Left hindlimb (tissue), 1 donor: ENCODE data around the gene CALML5.

Experiments used
- DNase-seq: peaks from one replicate; pipeline ENCODE4 v3.0.0-alpha.2; 2018

CALML5 gene

DNA sequence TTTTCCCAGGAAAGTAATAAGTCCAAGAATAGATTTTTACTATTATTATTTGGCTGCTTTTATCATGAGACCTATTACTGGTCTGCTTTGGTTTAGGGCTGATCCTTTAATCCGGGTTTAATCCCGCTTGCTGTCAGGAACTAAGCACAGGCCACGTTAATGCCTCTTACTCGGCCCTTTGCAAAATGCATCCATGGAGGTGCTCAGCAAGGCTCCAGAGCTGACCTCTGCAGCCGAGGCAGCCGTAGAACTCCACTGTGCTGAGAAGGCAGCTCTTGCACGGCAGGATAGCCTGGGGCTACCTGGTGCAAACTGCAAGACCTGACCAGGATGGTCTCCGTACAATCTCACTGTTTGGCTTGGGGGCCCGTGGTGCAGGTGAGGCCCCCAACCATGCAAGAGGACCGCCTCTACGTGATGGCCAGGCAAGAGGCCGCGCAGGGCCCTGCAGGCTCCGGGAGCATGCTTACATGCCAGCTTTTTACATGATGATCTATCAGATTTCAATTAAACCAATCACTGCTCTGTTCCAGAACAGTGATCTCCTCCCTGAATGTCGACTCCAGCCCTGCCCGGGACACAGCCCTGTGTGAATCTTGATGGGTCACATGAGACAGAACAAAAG is 15.0 kb upstream of the CALML5 start:
- peak; percentile 19 for DNase-seq

DNA sequence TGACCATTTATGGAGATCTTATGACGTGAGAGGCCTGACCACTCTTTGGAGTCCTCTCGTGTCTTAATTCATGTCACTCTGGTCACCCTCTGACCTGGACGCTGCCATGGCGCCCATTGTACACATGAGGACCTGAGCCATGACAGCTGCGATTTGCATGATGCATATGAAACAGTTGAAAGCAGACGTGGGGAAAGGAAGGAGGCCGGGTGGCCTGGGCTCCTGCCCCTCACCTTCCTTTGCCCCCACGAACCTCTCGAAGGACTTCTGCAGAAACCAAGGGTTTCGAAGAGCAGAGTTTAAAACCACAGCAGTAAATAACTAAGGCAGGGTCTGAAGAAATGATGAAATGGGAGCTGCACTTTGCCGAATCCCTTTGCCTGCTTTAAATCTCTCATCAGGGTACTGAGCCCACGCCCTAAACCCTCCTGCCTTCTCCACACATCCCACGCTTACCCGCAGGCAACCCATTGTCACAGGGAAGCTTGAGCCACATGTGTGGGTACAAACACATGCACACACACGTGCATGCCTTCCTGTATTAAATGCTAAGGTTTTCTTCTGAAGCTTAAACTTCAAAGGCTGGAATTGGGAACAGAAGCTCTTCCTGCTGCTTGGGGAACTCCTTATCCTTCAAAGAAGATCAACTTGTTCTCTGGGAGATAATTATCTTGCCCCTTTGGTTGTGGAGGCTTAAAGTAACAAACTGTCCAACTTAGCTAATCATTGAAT is 13.7 kb upstream of the CALML5 start:
- DNase-seq = peak; percentile 12

DNA sequence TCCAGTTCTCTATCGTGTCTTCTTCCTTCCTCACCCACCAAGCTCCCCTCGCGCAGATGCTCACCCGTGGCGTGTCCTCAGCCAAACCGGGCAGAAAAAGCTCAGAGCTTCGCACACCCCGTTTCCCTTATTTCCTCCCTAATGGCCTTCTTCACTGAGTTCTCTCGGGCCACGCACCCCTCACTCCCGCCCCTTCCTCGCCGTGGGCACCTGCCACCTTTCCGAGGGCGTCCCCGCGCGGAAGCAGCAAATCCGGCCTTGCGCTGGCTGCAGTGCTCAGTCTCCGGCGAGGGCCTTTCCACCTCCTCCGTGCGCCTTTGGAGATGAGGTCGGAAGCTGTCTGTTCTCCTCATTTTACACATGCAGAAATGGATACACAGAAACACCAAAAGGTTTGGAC is 13.0 kb upstream of the CALML5 start:
- DNase-seq = peak; percentile 4

DNA sequence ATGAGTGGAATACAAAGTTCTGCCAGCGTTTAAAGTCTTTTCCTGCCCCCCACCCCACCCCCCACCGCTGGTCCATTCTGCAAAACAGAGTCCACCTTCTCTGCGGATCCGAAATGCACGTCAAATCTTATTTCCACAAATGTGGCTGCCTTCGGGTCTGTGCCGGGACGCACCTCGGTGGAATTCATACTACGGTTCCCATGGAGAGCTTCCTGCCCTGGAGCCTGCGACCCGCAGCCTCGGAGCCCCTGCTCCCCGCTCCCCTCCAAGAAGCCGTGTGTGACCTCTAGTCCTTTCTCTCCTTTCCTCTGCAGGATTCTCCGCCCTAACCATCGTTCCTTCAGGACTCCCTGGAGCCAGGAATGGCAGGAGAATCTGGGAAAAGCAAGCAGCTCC is 12.5 kb upstream of the CALML5 start:
- no peak for DNase-seq

DNA sequence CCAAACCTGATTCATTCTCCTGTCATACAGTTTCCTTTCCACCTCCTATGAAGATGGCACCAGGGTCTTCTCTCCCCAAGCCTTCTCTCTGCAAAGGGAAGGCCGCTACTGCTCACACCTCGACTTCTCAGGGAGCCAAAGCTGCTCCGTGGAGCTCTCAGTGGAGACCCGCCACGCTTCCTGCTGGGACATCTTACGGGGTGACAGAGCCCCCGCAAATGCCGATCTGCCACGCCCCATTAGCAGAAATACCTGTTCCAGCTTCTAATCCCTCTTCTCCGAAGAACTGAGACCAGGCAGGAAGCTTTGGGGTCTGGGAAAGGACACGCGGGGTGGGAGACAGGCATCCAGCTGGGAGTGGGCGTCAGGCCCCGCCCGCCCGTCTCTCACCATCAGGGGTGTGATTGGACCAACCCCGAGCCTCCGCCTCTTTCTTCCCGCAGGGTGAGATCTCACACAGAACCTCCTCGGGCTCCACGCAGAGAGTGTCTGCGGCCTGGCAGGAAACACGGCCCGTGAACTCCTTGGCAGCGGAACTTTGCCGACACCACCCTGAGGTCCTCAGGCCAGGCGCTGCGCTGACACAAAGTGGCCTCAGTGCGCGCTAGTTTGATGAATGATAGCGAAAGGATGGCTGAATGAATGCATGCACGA is 12.0 kb upstream of the CALML5 start:
- peak; percentile 3 for DNase-seq

DNA sequence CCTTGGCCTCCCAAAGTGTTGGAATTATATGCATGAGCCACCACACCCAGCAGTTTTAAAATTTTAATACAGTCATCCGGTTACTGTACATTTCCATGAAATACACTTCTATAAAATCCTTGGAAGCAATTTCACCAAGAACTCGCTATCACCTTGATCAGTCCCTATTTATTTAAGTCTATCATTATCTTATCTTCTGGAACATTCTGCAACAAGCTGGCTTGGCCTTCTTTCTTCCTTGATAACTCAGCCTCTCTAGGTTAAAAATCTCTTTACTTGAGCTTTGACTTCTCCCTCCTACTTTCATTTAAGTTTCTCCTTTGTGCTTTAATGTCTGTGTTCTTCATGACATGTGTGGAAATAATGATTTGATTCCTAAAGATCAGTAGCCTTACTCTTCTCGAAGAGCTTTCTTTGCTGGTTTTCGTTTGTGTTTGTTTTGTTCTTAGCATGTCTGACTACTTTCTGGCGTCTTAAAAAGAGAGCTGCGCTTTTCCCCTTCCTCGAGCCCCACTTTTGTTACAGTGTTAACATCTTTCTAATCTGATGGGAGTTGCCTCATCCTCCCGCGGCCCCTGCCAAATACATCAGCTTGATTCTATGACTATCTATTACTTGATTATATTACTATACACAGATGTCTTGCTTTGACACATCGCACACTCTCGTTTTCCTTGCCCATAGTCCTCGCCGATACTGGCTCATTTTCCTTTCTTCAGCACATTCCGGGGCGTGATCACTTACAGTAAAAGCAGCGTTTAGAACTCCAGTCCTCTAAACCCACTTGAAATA is 11.1 kb upstream of the CALML5 start:
- peak; percentile 26 for DNase-seq

DNA sequence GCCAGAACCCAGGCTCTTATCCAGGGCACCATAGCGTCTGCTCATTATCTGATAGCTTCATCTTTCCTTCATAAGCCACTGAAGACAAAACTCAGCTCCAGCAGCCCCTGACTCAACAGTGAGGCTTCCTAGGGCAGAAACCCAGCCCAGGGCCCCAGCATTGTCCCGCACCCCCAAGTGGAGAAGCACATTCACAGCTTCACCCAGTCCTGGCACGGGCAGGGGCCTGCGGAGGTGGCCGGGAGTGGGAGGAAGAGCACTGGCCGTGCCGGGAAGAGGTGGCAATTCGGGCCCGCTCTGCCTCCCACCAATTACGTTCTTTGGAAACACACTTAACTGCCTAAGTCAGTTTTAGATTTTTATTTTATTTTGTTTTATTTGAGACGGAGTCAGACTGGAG is 10.3 kb upstream of the CALML5 start:
- no peak for DNase-seq

DNA sequence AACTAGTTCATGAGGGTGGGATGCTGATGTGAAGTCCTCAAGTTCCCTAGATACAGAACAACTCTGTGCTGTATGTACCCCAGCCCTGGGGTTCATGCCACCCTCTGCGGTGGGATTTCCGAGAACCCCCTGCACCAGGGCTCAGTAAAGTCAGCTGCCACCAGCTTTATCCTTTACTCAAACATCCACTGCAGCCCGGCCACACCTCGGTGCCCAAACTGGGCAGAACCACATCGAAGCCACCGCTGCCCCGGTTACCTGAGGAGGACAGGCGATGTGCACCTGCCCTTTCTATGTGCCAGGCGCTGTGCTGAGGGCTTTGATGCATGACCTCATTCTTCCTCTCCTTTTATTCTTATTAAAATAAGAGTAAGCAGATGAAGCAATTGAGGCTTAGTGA is 9.9 kb upstream of the CALML5 start:
- peak; percentile 1 for DNase-seq

DNA sequence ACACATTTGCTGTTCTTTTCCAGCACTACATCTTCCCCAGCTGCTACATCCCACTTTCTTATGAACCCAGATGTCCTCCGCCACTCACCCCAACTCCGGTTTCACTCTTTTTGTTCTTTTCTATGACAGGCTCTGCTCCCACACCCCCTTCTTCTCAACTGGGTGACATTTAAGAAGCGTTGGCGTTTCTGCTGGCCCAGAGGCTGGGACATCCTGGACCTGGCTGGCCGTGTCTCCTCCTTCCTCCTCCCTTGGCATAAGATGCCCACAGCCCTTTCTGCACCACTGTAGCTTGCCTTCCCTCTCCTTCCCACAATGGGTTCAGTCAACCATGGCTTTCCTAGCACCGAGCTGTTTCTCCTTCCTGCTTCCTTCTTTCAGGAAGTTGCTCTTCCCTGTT is 9.4 kb upstream of the CALML5 start:
- peak; percentile 1 for DNase-seq

DNA sequence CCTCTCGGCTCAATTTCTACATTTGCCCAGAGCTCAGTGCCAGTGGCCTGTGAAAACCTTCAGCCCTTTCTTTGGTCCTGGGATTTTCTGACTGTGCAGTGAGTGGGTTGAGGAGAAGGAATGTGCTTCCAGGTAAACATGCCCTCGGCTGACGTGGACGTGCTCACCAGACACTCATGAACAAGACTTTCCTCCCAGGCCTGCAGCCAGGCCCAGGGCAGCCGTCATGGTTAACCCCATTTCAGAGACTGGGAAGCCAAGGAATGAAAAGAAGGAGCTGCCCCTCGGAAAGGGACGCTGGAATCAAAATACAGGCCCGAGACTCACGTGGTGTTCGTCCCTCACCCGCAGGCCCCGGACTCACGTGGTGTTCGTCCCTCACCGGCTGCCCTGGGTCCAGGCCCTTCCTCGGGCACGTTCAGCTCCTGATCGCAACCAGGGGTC is 8.8 kb upstream of the CALML5 start:
- peak; percentile 19 for DNase-seq

DNA sequence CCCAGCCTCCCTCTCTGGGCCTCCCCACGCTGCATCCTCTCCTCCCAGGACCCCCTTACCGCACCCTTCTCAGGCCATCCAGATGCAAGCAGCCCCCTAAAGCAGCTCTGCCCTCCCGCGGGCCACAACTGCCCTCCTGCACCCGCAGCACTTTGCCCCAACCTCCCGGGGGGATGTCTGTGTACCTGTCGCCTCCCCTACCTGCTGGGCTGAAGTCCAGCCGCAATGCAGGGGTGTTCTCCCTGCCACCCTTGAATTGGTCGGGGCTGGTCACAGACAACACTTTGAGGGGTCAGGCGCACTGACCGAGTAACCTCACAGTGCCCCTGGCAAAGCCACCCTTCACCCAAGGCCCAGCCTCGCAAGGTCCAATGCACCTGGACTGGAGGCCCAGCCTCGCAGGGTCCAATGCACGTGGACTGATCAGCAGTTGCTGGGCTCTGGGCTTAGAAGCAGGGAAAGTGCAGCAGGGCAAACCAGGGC is 8.3 kb upstream of the CALML5 start:
- DNase-seq = no peak

DNA sequence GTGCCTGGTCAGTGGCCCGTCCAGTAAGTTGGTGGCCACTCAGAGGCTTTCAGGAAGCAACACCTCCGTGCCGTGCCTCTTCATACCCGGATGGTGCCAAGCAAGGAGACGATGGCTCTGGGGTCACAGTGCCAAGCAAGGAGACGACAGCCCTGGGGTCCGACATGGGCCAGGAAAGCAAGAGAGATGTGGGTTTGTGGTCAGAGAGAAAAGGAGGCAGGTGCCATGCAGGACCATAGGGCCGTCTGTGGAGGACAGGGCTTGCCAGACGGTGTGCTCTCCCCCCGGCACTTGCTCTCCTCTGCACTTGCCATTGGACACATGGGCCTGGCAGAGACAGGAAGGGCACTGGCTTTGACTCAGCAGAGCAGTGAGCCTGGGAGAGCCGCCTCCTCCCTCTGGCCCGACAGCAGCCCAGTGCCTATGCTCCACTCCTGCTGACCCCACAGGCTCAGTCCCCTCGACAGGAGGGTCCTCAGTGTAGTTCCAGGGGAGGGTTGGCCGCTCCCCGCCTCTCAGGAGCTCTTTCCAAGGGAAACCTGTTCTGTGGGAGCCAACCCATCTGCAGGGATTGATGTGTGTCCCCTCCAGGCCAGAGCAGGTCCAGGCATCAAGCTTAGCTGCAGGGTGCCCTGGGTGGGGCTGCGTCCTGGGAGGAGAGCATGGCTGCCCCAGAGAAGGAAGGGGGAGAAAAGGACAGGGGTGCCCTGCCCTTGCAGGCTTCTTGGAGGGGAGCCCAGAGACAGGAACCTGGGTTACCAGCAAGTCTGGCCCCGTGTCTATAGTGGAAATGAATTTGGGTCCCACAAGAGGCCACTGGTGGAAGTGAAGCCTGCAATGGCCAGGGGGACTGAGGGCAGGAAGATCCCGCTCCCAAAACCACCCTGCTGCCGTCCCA is 7.6 kb upstream of the CALML5 start:
- DNase-seq = peak; percentile 35

DNA sequence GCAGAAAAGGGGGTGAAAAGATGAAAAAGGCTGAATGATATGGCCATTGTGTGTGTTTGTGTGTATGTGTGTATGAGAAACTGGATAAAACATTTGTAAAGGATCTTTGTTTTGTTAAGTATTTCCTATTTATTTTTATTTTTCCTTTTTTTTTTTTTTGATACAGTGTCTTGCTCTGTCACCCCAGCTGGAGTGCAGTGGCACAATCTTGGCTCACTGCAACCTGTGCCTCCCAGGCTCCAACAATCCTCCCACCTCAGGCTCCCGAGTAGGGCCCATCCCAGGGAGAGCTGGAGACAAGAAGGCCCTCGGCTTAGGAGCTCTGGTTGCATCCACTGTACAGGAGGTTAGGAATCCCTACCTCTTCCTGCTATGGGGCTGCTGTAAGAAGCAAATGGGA is 6.9 kb upstream of the CALML5 start:
- peak; percentile 16 for DNase-seq

DNA sequence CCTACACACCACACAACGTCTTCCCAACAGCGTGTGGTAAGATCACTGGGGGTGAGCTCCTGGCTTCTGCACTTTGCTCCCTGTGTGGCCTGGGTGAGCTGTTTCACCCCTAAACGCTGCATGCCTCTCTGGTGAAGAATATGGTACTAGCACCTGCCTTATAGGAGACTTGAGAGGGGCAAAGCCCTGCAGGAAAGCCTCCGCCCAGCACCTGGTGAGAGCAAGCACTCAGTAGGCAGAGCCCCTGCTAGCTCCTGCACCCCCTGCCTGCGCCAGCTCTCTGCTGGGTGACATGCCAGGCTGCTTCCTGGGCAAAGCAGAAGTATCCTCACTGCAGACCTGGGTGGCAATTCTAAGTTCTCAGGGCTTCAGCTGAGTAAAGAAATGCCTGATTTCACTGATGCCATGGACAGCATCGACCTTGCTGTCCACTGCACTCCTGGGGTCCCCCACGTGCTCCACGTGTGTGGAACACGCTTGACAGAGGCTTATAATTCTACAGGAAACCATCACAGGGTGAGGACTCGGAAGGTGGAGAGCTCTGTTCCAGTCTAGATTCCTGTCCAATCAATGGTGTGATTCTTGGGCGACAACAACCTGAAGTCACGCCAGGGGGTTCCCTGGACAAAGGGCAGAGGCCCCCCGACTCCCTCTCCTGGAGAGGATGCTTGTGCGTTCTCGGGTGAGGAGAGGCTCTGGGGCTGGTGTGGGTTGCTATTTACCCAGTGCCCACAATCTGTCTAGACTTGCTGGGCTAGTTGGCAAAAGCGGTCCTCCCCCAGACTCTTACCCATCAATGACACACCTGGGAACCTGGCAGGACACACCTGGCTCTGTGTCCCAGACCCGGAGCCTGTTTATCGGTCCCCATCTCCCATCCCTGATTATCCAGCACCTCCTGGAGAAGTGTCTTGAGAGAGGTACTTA is 5.0 kb upstream of the CALML5 start:
- peak; percentile 16 for DNase-seq

DNA sequence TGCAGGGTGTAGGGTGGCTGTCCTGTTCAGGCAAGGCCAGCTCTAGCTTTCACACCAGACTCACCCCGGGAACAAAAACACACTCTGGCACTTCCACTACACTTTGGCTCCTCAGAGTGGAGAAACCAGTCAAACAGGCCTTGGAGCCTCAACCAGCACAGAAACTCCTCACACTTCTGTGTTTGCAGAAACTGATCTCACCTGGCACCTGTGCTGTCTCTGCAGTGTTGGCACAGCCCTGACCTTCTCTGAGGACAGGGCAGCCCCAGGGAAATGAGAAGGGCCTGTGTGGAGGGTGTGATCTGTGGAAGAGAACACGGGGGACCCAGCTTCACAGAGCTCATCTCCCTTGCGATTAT is 4.1 kb upstream of the CALML5 start:
- peak; percentile 12 for DNase-seq

DNA sequence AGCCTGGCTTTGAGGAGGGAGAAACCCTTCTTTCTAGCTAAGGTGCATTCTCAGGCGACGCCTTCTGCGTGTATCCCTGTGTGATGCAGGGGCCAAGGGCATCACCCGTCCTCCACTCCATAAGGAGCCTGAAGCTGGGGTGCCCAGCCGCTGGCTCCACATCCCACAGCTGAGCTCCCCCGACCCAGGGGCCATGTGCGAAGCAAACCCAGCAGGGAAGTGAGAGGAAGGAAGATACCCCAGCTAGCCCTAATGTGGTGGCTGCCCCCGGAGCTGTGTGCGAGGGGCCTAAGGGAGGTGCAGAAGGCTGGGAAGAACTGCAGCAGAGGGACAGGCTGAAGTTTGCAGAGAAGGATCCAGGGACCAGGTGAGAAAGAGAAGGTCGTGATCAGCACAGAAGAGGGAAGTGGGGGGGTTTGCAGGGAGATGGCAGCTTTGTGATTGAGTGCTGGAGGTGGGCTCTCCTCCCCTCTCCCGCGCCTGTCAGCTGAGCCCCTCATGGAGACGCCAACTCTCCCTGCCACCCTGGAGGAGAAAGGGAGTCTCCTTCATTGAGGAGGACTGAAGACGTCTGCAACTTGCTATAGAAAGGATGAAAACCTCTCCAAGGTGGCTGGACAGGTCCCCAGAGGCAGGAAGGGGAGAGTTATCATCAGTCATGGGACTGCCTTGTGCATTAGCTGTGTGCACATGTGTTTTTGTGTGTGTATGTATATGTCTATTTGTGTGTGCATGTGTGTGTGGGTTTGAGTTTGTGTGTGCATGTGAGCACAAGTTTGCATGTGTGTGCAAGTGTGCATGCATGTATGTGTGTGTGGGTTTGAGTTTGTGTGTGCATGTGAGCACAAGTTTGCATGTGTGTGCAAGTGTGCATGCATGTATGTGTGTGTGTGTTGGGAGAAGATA is 3.5 kb upstream of the CALML5 start:
- DNase-seq = peak; percentile 2

DNA sequence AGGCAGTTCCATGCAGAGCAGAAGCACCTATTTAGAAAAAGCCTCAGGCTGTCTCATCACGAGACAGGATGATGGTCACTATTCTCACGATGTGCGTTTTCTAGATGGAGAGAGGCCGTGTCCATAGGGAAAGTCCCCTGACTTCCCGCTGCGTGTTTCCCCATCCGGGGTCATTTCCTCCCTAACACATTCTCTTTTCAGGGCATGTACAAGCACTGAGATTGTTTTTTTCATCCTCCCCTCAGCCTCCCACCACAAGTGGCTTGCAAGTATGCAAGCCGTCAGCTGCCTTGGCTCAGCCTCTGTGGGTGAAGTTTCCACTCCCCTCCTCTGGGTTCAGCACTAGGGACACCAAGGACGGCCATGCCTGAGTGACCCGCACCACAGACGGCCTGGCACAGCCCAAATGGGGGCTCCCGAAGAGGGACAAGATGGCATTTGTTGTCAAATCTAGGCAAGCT is 2.7 kb upstream of the CALML5 start:
- peak; percentile 31 for DNase-seq

DNA sequence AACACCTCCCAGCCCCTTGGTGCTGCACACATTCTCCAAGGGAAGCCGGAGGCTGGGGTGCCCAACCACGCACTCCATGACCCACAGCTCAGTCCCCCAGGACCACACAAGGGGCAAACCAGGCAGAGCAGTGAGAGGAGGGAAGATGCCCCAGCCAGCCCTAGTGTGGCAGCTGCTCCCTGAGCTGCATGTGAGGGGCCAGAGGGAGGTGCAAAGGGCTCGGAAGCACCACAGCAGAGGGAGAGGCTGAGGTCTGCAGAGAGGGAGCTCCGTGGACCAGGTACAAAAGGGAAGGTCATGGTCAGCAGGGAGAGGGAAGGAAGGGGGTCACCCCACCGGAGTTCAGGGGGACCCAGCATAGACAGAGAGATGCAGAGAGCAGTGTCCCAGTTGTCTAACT is 1.5 kb upstream of the CALML5 start:
- DNase-seq = peak; percentile 18

DNA sequence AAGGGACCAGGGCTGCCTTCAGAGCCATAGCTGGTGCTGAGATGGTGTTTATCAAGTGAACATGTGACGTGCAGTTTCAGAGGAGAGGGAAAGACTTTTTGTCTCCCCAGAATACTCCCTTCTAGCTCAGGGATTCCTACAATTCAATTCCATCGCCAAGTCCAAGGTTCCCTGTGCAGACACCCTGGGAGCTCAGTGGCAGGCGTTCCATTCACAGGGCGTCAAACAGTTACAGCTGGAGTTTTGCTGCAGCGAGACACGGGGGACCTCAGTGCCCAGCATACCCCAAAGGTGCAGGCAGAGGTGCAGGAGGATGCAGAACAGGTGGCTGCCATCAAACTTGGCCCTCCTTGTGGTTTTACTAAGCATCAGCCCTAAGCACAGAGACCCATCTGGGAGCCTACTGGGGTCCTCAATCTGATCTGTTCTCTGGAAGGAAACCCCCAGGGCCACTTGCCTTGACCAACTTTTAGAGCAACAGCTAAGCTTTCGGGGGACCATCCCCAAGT is 846 bp upstream of the CALML5 start:
- peak; percentile 12 for DNase-seq
